ENCODE data around the gene TRAP1.

GRCh38 chr16:3687792-3688191 is 29.5 kb downstream of the TRAP1 start:
- TF ChIP-seq CTCF (IDR thresholded peaks at IDR 0.05; ENCODE audit: low read depth, low read length, missing input control) (no peak), EGR1 (IDR thresholded peaks at IDR 0.05; ENCODE audit: low read depth in 2 of 2) (no peak)
- TF ChIP-seq, protein P1, sequence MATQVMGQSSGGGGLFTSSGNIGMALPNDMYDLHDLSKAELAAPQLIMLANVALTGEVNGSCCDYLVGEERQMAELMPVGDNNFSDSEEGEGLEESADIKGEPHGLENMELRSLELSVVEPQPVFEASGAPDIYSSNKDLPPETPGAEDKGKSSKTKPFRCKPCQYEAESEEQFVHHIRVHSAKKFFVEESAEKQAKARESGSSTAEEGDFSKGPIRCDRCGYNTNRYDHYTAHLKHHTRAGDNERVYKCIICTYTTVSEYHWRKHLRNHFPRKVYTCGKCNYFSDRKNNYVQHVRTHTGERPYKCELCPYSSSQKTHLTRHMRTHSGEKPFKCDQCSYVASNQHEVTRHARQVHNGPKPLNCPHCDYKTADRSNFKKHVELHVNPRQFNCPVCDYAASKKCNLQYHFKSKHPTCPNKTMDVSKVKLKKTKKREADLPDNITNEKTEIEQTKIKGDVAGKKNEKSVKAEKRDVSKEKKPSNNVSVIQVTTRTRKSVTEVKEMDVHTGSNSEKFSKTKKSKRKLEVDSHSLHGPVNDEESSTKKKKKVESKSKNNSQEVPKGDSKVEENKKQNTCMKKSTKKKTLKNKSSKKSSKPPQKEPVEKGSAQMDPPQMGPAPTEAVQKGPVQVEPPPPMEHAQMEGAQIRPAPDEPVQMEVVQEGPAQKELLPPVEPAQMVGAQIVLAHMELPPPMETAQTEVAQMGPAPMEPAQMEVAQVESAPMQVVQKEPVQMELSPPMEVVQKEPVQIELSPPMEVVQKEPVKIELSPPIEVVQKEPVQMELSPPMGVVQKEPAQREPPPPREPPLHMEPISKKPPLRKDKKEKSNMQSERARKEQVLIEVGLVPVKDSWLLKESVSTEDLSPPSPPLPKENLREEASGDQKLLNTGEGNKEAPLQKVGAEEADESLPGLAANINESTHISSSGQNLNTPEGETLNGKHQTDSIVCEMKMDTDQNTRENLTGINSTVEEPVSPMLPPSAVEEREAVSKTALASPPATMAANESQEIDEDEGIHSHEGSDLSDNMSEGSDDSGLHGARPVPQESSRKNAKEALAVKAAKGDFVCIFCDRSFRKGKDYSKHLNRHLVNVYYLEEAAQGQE (IDR thresholded peaks at IDR 0.05): no peak
- TF ChIP-seq, protein P2, sequence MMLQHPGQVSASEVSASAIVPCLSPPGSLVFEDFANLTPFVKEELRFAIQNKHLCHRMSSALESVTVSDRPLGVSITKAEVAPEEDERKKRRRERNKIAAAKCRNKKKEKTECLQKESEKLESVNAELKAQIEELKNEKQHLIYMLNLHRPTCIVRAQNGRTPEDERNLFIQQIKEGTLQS (IDR thresholded peaks at IDR 0.05): no peak

Data from liver (tissue), 3 donors.